NOMO-1 treated with DMSO at 0.1 percent for 48 hours (cell line): ENCODE measurements around the gene IRX5.
A peak's percentile ranks its signal among the peaks of the same experiment; 100 is the strongest.

Experiments used
- DNase-seq: peaks from one replicate; lab custom pipeline; 2025; ENCODE audit not compliant: unreplicated experiment; lab: John Stamatoyannopoulos, UW

The IRX5 gene

GRCh38 chr16:54930869-54931119 lies 129 bp downstream of the IRX5 start:
- no peak for DNase-seq

DNA sequence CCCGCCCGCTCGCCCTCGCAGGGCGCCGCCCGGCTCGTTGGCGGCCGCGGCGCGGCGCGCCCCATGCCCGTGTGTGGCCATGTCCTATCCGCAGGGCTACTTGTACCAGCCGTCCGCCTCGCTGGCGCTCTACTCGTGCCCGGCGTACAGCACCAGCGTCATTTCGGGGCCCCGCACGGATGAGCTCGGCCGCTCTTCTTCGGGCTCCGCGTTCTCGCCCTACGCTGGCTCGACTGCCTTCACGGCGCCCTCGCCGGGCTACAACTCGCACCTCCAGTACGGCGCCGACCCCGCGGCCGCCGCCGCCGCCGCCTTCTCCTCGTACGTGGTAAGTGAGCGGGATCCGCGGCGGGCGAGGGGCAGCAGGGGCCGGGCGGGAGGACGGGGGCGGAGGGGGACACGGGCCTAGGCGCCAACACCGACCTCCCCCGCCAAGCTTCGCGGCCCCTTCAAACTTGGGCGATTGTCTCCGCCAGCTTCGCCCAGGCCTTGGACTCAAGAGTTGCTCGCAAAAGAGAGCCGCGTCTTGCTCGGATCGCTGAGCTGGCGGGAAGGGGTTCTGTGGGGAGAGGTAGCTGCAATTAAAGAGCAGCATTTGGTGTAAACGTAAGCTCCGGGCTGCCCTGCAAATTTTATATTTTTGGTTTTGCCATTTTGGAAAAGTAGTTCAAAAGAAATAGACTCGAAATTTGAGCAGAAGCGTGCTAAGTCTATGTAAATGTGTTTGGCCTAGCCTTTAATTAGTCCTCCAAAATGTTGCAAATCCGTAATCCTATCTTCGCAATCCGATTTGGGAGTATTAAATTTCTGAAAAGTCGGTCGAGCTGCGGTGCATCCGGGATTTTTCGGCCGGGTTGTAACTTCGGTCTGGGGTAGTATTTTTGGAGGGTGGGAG lies 702 bp downstream of the IRX5 start:
- DNase-seq, result peak; percentile 29

- DNase-seq, result no peak
Observed at GRCh38 chr16:54932021-54932660, 1.5 kb downstream of the IRX5 start.

DNA sequence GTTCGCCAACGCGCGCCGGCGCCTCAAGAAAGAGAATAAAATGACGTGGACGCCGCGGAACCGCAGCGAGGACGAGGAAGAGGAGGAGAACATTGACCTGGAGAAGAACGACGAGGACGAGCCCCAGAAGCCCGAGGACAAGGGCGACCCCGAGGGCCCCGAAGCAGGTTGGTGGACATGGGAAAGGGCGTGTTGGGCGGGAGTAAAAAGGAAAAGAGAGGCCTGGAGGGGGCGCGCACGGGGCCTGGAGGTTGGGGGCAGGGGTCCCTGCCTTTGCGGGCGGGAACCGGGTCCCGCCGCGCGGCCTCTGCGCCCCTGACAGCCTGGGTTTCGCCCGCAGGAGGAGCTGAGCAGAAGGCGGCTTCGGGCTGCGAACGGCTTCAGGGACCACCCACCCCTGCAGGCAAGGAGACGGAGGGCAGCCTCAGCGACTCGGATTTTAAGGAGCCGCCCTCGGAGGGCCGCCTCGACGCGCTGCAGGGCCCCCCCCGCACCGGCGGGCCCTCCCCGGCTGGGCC lies 2.1 kb downstream of the IRX5 start:
- no peak for DNase-seq

- no peak for DNase-seq
Observed at GRCh38 chr16:54933281-54934011, 2.8 kb downstream of the IRX5 start.

DNA sequence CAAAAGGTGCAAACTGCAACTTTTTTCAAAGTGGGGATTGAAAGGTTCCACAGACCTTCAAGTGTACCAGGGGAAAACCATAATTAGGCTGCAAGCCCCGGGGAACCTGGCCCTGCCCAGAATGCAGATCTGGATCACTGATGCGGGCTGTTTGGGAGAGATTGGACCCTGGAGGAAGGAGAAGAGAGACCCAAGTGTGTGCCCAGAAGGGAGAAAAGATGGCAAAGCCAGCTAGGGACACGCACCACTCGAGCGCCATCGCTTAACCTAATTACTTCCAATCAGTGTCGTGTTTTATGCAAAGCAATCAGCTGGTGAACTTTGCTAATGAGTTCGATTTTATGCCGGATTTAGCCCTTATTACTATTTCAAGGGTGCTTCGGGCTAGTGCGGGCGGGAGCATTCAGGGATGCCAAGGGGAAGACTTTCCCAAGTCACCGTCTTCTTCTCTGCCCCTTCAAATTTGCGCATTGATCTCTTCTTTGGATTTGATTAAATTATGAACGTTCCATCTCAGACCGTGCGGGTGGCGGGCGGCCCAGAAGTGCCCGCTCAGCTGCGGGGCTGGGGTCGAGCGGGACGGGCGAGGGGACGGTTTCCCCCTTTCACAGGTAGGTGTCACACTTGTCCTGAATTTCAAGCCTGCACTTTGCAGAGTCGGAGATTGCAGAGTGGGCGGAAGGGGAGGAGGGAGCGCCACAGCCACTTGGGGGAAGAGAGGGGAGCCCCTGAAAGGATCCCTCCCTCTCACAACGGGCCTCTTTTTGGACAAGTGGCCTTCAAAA lies 4.0 kb downstream of the IRX5 start:
- no peak for DNase-seq

DNA sequence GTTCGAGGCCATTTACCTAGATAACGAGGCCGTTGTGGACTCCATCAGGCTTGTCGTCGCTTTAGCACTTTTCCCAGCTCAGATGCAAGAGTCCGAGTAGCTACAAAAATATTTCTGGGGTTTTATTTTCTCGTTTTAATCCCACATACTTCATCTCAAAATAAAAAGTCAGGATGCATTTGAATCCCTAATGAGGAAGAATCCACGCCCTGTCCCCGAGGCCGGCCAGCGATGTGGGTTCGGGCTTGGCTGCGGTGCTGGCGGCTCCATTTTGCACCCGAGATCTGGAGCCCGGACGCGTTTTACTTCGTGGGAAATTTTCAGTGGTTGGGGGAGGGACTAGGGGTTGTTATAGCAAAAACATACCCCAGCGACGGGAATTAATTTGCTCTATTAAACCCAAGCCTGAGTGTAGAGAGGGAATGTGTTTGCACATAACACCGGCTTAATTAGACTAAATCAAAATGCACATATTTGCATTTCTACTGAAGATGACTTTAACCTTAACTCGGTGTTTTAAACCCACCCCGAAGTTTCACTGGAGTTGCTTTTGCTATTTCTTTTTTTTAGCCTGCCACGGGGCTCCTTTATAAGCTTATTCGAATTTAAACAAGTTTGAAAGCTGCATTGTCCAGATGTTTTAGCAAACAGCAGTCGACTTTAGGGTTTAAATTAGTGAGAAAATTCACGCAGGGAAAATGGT lies 4.8 kb downstream of the IRX5 start:
- no peak for DNase-seq

- DNase-seq, result peak; percentile 3
Observed at GRCh38 chr16:54936201-54936978, 5.7 kb downstream of the IRX5 start.

GRCh38 chr16:54936979-54937670 lies 6.5 kb downstream of the IRX5 start:
- no peak for DNase-seq

GRCh38 chr16:54937671-54938211 lies 7.1 kb downstream of the IRX5 start:
- DNase-seq, result no peak

DNA sequence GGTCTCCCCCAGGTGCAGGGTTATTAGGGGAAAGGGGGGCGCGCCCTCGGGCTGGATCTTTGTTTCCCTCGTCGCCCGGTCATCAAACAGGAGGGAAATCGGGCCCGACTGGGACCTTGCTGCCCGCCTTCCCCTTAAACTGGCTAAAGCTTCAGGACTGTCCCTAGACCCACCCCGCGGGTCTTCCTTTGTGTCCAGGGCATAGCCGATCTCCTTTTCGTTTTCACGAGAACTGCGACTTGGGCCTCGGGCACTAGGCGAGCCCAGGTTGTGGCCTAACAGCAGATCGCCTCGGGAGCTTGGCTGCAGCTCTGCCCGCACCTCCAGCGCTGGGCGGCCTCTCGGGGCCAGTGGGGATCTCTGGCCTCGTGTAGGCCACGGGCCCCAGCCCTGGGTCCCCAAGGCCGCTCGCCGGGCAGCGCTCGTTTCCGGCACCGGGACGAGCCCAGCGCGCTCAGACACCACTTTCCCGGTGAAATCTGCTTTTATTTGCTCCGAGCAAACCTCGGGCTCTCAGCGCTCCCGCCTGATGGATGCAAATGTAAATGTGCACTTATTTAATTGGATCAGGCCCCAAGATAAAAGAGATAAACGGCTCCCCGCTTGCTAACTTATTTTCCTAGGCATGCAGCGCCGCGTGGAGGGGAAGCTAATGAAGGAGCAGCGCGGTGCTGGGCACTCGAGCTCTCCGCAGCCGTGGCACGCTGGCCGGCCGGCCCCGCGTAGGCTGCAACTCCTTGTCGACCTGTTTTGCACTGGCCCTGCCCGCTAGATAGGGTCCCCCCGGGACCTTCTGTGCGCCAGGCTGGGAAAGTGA lies 7.8 kb downstream of the IRX5 start:
- no peak for DNase-seq

GRCh38 chr16:54939029-54939346 lies 8.3 kb downstream of the IRX5 start:
- DNase-seq, result no peak

DNA sequence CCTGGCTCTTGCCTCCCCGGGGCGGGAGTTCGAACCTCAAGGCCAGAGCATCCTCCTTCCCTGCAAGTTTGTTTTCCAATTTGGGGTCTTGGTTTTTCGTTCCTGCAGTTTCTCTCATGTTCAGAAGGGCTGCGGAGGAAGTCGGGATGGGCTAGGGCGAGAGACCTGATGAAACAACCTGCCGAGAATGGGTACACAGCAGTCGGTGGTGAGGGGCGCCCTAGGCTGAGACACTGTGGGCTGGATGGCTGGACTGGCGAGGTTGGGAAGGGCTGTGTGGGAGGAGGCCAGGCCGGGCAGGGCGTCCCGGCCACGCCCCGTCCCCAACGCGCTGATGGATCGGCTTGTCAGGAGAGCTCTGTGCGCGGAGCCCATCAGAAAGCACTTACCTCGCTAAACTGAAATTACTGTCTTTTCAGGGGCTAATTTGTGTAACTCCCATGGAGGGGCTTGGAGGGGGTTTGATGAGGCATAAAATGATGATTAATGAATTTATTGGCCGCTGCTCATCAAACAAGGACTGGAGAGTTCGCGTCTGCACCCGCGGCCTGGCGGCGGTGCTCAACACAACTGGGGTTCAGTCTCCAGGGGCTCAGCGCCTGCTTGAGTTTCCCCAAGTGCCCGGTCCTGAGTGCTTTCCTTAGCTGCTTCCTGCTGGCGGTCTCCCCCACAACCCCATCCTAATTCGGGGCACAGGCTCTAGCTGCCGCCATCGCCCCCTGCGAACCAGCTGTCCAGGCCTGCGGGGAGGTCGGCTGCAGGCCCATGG lies 9.0 kb downstream of the IRX5 start:
- DNase-seq, result no peak

DNA sequence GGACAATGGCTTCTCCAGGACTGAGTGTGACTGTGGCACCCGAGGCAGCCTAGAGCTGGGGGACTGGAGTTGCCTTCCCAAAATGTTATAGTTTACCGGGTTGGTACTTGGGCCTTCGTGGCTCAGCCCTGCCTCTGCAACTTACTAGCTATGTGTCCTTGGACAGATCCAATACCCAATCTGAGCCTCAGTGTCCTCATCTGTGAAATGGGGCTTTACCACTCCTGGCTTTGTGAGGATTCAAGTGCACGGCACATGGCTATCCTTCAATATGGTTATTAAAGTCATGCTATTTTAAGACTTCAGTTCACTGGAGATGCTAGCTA lies 9.6 kb downstream of the IRX5 start:
- no peak for DNase-seq

DNA sequence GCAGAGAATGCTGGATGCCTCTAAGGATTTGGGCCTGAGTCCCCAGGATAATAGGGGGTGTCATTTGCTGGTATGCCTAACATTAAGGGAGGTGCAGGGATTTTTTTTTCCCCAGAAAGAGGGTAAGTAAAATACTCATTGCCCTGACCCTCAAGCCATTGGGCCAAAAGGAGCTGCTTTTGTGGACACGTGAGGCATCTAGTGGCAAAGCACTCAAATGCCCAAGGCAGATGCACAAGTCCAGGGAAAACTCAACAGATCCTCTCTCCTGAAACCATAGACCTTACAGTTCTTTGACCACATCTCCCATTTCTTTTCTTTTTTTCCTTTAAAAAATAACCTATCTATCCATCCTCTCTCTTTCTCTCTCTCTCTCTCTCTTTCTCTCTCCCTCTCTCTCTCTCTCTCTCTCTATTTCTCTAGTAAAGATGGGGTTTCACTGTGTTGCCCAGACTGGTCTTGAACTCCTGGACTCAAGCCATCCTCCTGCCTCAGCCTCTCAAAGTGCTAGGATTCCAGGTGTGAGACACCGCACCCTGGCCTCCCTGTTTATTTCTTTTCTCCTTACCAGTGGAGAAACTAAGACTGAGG lies 11.8 kb downstream of the IRX5 start:
- no peak for DNase-seq

GRCh38 chr16:54944002-54944401 lies 13.3 kb downstream of the IRX5 start:
- DNase-seq, result no peak

DNA sequence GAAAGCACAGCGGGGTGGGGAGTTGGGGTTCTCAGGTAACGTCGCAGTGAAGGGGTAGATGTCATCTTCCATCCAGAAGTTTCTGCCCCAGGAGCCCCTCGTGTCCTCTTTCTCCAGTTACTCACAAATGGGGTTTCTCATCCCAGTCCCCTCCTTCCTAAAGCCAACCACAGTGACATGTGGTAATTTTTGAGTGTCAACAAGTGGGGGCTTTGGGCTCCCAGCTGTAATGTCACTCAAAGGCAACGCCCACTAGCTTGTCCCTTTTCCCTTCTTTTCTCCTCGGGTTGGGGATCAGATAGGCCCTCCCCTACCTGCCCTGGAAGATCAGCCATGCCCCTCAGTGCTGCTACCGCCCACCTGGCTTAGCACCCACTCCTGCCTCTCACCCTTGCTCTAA lies 14.4 kb downstream of the IRX5 start:
- DNase-seq, result no peak
